Mesothelial cell of epicardium (in vitro differentiated cells): ENCODE data around the gene IL13. TPM values are rescaled to one million over a fixed set of nuclear protein-coding genes. Genes with fewer than 3 reads are reported as not detected.
A peak's percentile ranks its signal among the peaks of the same experiment; 100 is the strongest.

Experiments
- DNase-seq, 2 experiments: peaks; one replicate each; pipeline ENCODE4 v3.0.0; 2021; ENCODE audit warnings: low spot score in 2 of 2; ENCODE audit not compliant: unreplicated experiment in 2 of 2
- H3K27ac Mint-ChIP-seq: 2 replicates; pipeline ENCODE4 v1.8.0; 2021; ENCODE audit warnings: mixed read lengths
- H3K27me3 Mint-ChIP-seq: 2 replicates; pipeline ENCODE4 v1.8.0; 2021; ENCODE audit warnings: low read depth, mixed read lengths
- H3K36me3 Mint-ChIP-seq: 2 replicates; pipeline ENCODE4 v1.8.0; 2021; ENCODE audit warnings: mixed read lengths
- H3K4me1 Mint-ChIP-seq: 2 replicates; pipeline ENCODE4 v1.8.0; 2021; ENCODE audit warnings: mixed read lengths
- H3K4me3 Mint-ChIP-seq: 2 replicates; pipeline ENCODE4 v1.8.0; 2021; ENCODE audit warnings: mild to moderate bottlenecking, moderate library complexity, mixed read lengths
- H3K9me3 Mint-ChIP-seq: 2 replicates; pipeline ENCODE4 v1.8.0; 2021; ENCODE audit warnings: mixed read lengths
- total RNA-seq: library from RNA; stranded (reverse); gene quantifications from 3 replicates; pipeline ENCODE4 v1.2.1, GENCODE V29; 2021
- TF ChIP-seq, protein P1 (sequence below): fragments of 200-600 bp; sonication (generic); IDR thresholded peaks from one replicate; pipeline ENCODE4 v1.5.0; 2021; ENCODE audit warnings: antibody characterized with exemption; ENCODE audit not compliant: unreplicated experiment

IL13 gene
- total RNA-seq, 1 donor from 2014 or later, result 0.78 TPM

DNA sequence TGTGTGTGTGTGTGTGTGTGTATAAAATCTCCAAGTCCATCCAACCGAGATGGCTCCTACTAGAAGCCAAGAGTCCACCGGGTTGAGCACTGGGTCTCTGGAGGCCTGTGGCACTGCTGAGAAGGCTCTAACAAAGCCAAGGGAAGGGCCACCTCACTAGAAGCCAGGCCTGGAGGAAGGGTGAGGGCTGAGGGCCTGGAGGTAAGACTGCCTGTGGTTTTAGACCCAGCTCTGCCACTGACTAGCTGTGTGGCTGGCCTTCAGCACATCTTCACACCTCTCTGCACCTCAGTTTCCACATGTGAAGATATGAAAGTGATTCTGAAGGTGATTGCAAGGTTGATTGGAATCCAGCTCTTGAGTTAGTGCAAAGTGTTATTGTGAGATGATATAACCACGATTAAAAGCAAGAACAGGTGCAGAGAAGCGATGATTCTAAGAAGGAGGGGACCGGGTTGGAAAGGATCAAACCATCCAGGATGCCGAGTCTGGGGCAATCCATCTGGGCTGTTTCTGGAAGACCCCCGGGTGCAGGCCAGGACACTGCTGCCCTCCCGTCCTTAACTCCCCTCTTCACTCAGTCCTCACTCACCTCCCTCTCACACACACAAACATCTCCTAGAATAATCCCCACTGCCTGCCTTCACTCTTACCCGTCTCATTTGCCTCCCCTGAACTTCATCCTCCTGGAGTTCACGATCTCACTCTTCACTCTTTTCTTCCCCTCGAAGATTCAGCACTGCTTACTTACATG is 18.1 kb downstream of the IL13 start:
- TF ChIP-seq, protein P1, sequence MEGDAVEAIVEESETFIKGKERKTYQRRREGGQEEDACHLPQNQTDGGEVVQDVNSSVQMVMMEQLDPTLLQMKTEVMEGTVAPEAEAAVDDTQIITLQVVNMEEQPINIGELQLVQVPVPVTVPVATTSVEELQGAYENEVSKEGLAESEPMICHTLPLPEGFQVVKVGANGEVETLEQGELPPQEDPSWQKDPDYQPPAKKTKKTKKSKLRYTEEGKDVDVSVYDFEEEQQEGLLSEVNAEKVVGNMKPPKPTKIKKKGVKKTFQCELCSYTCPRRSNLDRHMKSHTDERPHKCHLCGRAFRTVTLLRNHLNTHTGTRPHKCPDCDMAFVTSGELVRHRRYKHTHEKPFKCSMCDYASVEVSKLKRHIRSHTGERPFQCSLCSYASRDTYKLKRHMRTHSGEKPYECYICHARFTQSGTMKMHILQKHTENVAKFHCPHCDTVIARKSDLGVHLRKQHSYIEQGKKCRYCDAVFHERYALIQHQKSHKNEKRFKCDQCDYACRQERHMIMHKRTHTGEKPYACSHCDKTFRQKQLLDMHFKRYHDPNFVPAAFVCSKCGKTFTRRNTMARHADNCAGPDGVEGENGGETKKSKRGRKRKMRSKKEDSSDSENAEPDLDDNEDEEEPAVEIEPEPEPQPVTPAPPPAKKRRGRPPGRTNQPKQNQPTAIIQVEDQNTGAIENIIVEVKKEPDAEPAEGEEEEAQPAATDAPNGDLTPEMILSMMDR, result no peak
- Mint-ChIP-seq H3K27ac (no peak overlapping the region), H3K4me3 (no peak overlapping the region), H3K4me1 (peaks cover 7% of the 10 kb centered on the region), H3K27me3 (no peaks in the 10 kb centered on the region), H3K36me3 (no peaks in the 10 kb centered on the region), H3K9me3 (no peaks in the 10 kb centered on the region)
- no peak for DNase-seq

DNA sequence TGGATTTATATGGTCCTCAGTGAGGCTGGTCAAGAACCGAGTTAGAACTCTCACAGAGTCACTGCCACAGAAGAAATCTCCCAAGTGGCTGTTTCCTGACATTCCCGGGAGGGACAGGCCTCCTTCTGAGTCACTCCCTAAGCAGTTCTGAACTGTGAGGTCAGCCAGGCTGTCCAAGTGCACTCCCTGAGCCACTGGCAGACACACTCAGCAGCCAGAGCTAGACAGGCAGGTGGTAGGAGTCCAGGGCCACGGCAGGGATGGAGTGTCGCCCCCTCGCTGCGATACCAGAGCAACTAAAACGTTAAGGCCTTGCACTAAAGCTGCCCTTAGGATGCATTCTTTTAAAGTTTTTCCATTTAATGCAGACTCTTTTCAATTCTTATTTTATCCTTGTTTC is 19.2 kb downstream of the IL13 start:
- H3K36me3 Mint-ChIP-seq, result no peaks in the 10 kb centered on the region
- no peaks in the 10 kb centered on the region for H3K27me3 Mint-ChIP-seq
- DNase-seq, result no peak
- no peak overlapping the region for H3K4me3 Mint-ChIP-seq
- peaks cover 7% of the 10 kb centered on the region for H3K4me1 Mint-ChIP-seq
- TF ChIP-seq, protein P1, result no peak
- no peaks in the 10 kb centered on the region for H3K9me3 Mint-ChIP-seq
- no peak overlapping the region for H3K27ac Mint-ChIP-seq

DNA sequence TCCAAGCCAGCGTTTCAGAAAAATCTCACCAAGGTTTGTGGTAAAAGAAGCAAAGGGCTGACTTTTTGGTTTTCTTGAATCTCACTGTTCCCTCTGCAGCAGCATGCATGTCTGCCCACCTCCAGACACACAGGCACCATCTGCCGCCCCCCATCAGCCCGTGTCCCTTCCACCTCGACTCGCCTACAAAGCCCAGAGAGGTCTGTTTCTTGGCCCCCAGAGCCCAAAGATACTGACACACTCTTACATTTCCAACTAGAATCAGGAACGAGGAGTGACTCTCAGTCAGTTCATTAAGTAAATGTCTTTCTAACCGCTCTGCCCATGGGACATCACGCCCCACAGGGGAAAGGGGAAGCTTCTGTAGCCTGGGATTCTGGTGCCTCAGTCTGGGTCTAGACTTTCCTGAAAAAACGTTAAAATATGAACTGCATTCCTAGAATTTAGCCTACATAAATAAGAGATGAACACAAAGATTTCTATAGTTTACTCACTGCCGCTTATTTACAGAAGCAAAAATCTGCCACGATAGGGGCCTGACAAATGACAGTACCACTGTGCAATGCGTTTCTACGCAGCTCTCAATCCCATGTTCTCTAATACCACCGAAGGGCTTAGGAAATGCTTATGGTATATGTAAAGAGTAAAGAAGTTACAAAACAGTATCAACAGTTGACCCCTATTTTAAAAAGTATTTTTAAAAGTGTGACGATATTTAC is 19.9 kb downstream of the IL13 start:
- Mint-ChIP-seq H3K4me1 (peaks cover 7% of the 10 kb centered on the region), H3K36me3 (no peaks in the 10 kb centered on the region)

DNA sequence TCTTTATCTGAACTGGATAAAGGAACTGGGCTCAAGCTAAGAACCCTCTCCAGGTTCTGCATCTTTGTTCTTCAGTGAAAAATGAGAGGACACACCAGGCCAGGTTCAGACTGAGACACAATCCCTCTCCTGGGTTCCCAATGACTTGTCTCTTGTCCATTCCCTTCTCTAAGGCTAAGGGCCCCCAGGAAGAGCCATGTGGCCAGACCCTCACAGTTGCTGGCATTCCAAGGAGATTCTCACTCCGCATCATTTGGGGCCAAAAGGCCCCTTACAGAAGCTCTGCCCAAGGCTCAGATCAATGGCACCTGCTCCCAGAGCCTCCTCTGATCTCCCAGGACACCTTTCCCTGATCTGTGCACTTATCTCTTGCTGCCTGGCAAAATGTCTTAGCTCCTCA is 20.8 kb downstream of the IL13 start:
- TF ChIP-seq, protein P1, result no peak
- Mint-ChIP-seq H3K27ac (no peak overlapping the region), H3K27me3 (no peaks in the 10 kb centered on the region), H3K36me3 (no peaks in the 10 kb centered on the region), H3K4me3 (no peak overlapping the region), H3K9me3 (no peaks in the 10 kb centered on the region), H3K4me1 (peaks cover 7% of the 10 kb centered on the region)
- DNase-seq, result no peak

More for the DNA sequence above, 19.9 kb downstream of the IL13 start:
- TF ChIP-seq, protein P1, result no peak
- Mint-ChIP-seq H3K27me3 (no peaks in the 10 kb centered on the region), H3K27ac (peak overlapping the region; percentile 76), H3K4me3 (no peak overlapping the region), H3K9me3 (no peaks in the 10 kb centered on the region)
- no peak for DNase-seq

DNA sequence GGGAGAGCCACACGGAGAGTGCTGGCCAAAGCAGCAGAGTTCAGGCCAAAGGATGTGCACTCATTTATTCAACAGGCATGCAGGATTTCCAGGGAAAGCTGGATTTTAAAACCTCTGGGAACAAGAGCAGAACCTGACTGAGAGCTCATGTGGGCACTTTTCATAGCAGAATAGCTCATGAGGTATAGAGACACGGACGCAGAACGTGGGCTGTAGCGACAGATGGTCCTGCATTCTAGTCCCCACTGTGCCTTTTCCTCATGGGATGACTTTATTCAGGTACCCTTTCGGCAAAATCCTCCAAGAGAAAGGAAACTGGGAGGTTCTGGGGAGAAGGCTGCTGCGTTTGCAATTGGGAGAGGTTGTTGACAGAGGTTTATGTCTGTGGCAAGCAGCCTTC is 21.2 kb downstream of the IL13 start:
- TF ChIP-seq, protein P1, result no peak
- Mint-ChIP-seq H3K36me3 (no peaks in the 10 kb centered on the region), H3K9me3 (no peaks in the 10 kb centered on the region), H3K4me3 (no peak overlapping the region), H3K27ac (no peak overlapping the region), H3K4me1 (peaks cover 7% of the 10 kb centered on the region), H3K27me3 (no peaks in the 10 kb centered on the region)
- DNase-seq, result no peak
